Stimulated activated naive B cell treated with anti-CD40 and anti-IgM and Interleukin-4, amounts not matched to agents 10 μg/mL and 1 μg/mL and 100 μg/mL, for 72 hours (primary cell): ENCODE data around the gene SETD1B.
"Not testable (repeated sequence)": the region's sequence is repeated elsewhere in the genome, so short reads cannot be mapped to it uniquely, and the experiment has no call there.

Experiments
- ATAC-seq, 2 donors: fragments of 150-1000 bp; cut with Tn5 transposase; replicated peaks; 2 replicates each; pipeline ENCODE4 v1.10.0; 2021; ENCODE audit warnings: moderate library complexity in 1 of 2
- DNase-seq: peaks from one replicate; pipeline ENCODE4 v3.0.0; 2021
- H3K27ac Mint-ChIP-seq: one replicate; pipeline ENCODE4 v1.8.0; 2022; ENCODE audit warnings: mild to moderate bottlenecking, mixed read lengths
- H3K27me3 Mint-ChIP-seq, 2 donors: one replicate each; pipeline ENCODE4 v1.8.0; 2022; ENCODE audit warnings: mixed read lengths in 2 of 2
- H3K36me3 Mint-ChIP-seq, 2 donors: one replicate each; pipeline ENCODE4 v1.8.0; 2022; ENCODE audit warnings: mixed read lengths in 2 of 2, mild to moderate bottlenecking in 1 of 2
- H3K4me1 Mint-ChIP-seq, 2 donors: one replicate each; pipeline ENCODE4 v1.8.0; 2022; ENCODE audit warnings: mixed read lengths in 2 of 2, mild to moderate bottlenecking in 1 of 2
- H3K4me3 Mint-ChIP-seq, 2 donors: one replicate each; pipeline ENCODE4 v1.8.0; 2022; ENCODE audit warnings: mild to moderate bottlenecking in 2 of 2, mixed read lengths in 2 of 2, moderate library complexity in 1 of 2
- H3K9me3 Mint-ChIP-seq, 2 donors: one replicate each; pipeline ENCODE4 v1.8.0; 2022; ENCODE audit warnings: mixed read lengths in 2 of 2, mild to moderate bottlenecking in 1 of 2

SETD1B gene

GRCh38 chr12:121872546-121873215 lies 68.9 kb downstream of the SETD1B start:
- Mint-ChIP-seq H3K36me3 (no peaks in the 10 kb centered on the region), H3K4me1 (peaks cover 4 to 7% of the 10 kb centered on the region in 2 donors), H3K27me3 (no peaks in the 10 kb centered on the region), H3K4me3 (no peak overlapping the region), H3K9me3 (no peaks in the 10 kb centered on the region), H3K27ac (no peak overlapping the region)
- DNase-seq (no peak), ATAC-seq (no peak)

DNA sequence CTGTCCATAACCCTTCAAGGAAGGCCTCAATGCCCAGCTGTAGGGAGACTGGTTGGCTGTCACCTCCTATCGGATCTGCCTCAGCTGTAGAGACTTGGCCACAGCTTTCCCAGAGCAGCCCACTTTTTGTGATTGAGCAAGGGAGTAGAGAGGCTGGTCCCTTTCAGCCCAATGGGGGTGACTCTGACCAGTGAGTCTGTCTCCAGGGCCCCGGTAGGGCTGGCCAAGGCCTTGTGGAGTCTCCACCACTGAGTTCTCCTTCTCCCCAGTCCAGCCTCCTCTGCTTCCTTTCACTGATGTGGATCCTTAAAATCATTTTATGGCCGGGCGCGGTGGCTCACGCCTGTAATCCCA lies 69.4 kb downstream of the SETD1B start:
- DNase-seq (no peak), ATAC-seq (no peak)
- H3K27me3 Mint-ChIP-seq = no peaks in the 10 kb centered on the region
- H3K4me3 Mint-ChIP-seq = no peak overlapping the region
- H3K27ac Mint-ChIP-seq = no peak overlapping the region
- H3K36me3 Mint-ChIP-seq = no peaks in the 10 kb centered on the region
- H3K4me1 Mint-ChIP-seq = peaks cover 4 to 7% of the 10 kb centered on the region in 2 donors
- H3K9me3 Mint-ChIP-seq = no peaks in the 10 kb centered on the region

DNA sequence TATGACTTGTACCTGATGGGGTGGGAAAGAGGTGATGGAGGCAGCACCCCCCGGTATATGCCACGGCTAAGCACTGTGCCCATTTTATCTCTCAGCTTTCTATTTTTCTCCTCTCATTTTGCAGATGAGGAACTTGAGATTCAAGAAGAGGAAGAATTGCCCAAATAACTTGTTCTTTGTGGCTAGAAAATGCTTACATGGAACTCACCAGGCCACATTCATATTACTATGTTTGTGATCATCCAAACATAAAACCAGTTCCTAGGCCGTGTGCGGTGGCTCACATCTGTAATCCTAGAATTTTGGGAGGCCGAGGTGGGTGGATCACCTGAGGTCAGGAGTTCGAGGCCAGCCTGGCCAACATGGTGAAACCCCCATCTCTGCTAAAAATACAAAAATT lies 70.3 kb downstream of the SETD1B start:
- Mint-ChIP-seq H3K27me3 (no peaks in the 10 kb centered on the region), H3K4me1 (peaks cover 4 to 7% of the 10 kb centered on the region in 2 donors), H3K9me3 (no peaks in the 10 kb centered on the region), H3K4me3 (no peak overlapping the region), H3K27ac (no peak overlapping the region), H3K36me3 (no peaks in the 10 kb centered on the region)
- ATAC-seq (no peak), DNase-seq (no peak)

DNA sequence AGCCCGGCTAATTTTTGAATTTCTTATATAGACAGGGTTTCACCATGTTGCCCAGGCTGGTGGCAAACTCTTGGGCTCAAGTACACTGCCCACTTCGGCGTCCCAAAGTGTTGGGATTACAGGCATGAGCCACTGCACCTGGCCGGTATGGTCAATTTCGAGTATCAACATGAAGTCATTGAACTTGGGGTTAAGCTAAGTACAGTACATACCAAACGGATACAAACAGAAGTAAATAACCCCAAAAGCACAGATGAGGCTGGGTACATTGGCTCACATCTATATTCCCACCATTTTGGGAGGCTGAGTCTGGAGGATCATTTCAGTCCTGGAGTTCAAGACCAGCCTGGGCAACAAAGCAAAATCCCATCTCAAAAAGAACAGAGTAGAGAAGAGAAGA lies 71.8 kb downstream of the SETD1B start:
- DNase-seq = no peak
- Mint-ChIP-seq H3K4me3 (no peak overlapping the region), H3K36me3 (no peaks in the 10 kb centered on the region), H3K4me1 (peaks cover 4 to 7% of the 10 kb centered on the region in 2 donors), H3K27ac (no peak overlapping the region), H3K9me3 (no peaks in the 10 kb centered on the region), H3K27me3 (no peaks in the 10 kb centered on the region)
- no peak for ATAC-seq

DNA sequence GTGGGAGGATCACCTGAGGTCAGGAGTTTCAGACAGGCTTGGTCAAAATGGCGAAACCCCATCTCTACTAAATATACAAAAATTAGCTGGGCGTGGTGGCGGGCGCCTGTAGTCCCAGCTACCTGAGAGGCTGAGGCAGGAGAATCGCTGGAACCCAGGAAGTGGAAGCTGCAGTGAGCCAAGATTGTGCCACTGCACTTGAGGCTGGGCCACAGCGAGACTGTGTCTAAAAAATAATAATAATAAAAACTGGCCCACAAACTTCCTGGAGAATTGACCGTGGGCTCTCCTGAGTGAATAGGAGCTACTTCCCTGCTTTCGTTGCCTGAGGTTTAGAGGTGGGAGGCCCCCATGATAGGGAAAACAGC lies 72.3 kb downstream of the SETD1B start:
- H3K4me3 Mint-ChIP-seq, DNase-seq, H3K9me3 Mint-ChIP-seq, H3K36me3 Mint-ChIP-seq, ATAC-seq, H3K4me1 Mint-ChIP-seq, H3K27ac Mint-ChIP-seq, H3K27me3 Mint-ChIP-seq: not testable (repeated sequence)
